ENCODE data around the gene CATSPER1. TPM values are rescaled to one million over a fixed set of nuclear protein-coding genes. Genes with fewer than 3 reads are reported as not detected.
A peak's percentile ranks its signal among the peaks of the same experiment; 100 is the strongest.

The CATSPER1 gene
- total RNA-seq (2014; rRNA removed; shearing (Covaris generic)), result 10.0 and 13.7 TPM in 2 replicates
- 21.6 and 30.2 TPM in 2 replicates for polyA plus RNA-seq (2015; cell fraction: cytosol; rRNA removed)
- 15.3 and 17.8 TPM in 2 replicates for polyA plus RNA-seq (2015; cell fraction: nucleus; rRNA removed)

- no peak for DNase-seq (ENCODE audit: low read depth)
Measured at GRCh38 chr11:66026017-66026529, at the start of gene CATSPER1. TSS of gene CATSPER1 (minus strand) at chr11:66026479. CDS start at chr11:66026379, 100 bp downstream.

DNA sequence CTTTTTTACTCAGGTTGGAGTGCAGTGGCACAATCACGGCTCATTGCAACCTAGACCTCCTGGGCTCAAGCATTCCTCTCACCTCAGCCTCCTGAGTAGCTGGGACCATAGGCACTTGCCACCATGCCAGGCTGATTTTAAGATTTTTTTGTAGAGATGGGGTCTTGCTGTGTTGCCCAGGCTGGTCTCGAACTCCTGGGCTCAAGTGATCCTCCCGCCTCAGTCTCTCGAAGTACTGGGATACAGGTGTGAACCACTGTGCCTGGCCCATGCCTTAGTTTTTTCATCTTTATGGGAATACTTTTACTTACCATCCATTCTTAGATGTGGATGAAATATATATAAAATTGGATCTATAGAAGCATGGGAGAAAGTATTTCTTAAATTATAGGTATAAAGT, 49.0 kb upstream of the CATSPER1 start:
- no peak for DNase-seq (ENCODE audit: low read depth)

DNA sequence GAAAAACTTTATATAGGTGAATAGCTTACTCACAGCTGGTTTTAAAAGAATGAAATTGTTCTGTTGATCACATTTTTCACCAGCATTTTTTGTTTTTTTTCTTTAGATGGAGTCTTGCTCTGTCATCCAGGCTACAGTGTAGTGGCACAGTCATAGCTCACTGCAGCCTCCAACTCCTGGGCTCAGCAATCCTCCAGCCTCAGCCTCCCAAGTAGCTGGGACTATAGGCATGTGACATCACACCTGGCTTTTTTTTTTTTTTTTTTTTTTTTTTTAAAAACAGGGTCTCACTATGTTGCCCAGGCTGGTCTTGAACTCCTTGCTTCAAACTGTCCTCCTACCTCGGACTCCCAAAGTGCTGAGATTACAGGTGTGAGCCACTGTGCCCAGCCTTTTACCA, 47.4 kb upstream of the CATSPER1 start:
- no peak for DNase-seq (ENCODE audit: low read depth)

DNA sequence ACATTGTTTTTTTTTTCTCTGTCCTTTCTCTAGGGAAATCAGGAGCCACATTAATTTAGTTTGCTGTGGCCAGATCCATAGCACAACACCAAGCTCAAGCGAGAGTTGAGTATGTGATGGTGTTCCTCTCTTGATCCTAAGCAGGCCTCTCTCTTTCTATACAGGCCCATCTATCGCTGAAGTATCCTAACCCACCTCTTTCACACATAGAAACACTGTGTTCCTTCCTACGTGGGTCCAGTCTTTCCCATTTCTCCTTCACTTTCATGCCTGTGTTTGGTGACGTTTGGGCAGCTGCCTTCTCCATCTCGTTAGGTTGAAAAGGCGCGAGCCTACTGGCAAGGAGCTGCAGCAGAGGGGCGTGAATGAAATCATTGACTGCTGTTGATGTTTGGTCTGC, 46.2 kb upstream of the CATSPER1 start:
- DNase-seq (ENCODE audit: low read depth), result no peak

GRCh38 chr11:66072081-66072480, 45.8 kb upstream of the CATSPER1 start:
- DNase-seq (ENCODE audit: low read depth), result no peak

GRCh38 chr11:66071381-66071801, 45.1 kb upstream of the CATSPER1 start:
- no peak for DNase-seq (ENCODE audit: low read depth)

- no peak for DNase-seq (ENCODE audit: low read depth)
Measured at GRCh38 chr11:66070604-66071380, 44.5 kb upstream of the CATSPER1 start.

GRCh38 chr11:66069715-66070603, 43.7 kb upstream of the CATSPER1 start, which contains the start of gene PACS1:
TSS of gene PACS1 (plus strand) at chr11:66070272. CDS start at chr11:66070487, 215 bp downstream.
- peak; percentile 56 for DNase-seq (ENCODE audit: low read depth)

- DNase-seq (ENCODE audit: low read depth), result peak; percentile 44
Measured at GRCh38 chr11:66068923-66069714, 42.8 kb upstream of the CATSPER1 start.

DNA sequence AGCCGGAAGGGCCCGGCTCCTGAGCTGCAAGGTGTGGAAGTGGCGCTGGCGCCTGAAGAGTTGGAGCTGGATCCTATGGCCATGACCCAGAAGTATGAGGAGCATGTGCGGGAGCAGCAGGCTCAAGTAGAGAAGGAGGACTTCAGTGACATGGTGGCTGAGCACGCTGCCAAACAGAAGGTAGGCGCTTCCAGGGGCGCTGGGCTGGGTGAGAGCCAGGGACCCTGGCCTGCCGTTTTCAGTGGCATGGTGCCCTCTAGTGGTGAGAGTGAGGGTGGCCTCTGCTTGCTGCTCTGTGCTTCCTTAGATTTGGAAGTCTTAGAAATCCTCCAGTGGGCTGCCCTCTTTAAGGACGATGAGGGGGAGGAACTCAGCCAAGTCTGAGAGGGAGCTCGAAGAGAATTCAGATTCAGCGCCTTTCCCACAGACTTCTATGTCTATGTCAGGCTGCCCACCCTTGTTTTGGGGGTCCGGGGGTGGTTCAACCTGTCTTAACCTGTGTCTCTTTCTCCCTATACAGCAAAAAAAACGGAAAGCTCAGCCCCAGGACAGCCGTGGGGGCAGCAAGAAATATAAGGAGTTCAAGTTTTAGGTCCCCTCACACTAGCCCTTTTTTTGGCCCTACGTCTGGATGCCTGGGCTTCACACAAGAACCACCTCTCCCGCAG, 42.0 kb upstream of the CATSPER1 start:
- peak; percentile 64 for DNase-seq (ENCODE audit: low read depth)

DNA sequence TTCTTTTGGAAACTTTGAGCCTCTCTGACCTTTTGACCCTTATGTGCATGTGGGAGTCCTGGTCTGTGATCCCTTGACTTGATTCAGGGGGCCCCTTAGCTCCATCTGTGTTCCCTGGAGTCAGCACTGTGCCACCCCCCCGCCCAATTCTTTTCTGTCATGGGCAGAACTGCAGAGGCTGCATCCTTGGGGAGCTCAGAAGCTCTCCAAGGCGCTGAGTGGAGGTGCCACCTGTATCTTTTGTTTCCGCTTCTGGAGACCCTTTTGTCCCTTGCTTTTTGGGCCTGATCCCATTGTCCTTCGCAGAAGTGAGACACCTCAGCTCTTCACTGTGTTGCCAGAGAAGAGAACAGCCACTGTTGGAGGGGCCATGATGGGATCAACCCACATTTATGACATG, 41.4 kb upstream of the CATSPER1 start:
- no peak for DNase-seq (ENCODE audit: low read depth)

- no peak for DNase-seq (ENCODE audit: low read depth)
Measured at GRCh38 chr11:66066751-66067150, 40.5 kb upstream of the CATSPER1 start.

DNA sequence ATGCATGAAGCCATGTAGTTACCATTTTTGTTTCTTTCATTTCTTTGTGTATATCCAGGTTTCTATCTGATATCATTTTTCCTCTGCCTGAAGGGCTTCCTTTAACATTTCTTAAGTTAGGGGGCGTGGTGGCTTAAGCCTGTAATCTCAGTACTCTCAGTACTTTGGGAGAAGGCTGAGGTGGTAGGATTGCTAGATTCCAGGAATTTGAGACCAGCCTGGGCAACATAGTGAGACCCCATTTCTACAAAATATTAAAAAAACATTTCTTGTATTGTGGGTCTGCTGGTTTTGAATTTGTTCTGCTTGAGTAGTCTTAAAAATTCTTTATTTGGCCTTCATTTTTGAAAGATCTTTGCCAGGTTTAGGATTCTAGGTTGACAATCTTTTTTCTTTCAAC, 38.3 kb upstream of the CATSPER1 start:
- DNase-seq (ENCODE audit: low read depth), result no peak

GRCh38 chr11:66063900-66064299, 37.6 kb upstream of the CATSPER1 start:
- DNase-seq (ENCODE audit: low read depth), result no peak

DNA sequence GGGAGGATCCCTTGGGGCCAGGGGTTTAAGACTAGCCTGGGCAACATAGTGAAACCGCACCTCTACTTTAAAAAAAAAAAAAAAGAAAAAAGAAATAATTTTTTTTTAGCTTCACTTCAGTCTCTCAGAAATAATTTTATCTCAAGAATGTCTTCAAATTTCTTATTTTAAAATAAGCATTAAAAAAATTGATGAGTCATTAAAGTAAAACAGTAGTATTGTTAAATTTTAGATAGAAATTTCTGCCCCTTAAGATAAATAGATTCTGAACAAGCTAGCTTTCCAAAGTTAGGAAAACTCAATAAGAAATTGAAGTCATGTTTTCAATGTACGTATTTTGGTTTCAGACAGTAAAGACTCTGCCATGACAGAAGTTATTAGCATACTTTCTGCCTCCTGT, 36.1 kb upstream of the CATSPER1 start:
- DNase-seq (ENCODE audit: low read depth), result no peak

GRCh38 chr11:66061268-66061667, 35.0 kb upstream of the CATSPER1 start:
- DNase-seq (ENCODE audit: low read depth), result no peak

- no peak for DNase-seq (ENCODE audit: low read depth)
Measured at GRCh38 chr11:66059966-66060680, 33.8 kb upstream of the CATSPER1 start.

DNA sequence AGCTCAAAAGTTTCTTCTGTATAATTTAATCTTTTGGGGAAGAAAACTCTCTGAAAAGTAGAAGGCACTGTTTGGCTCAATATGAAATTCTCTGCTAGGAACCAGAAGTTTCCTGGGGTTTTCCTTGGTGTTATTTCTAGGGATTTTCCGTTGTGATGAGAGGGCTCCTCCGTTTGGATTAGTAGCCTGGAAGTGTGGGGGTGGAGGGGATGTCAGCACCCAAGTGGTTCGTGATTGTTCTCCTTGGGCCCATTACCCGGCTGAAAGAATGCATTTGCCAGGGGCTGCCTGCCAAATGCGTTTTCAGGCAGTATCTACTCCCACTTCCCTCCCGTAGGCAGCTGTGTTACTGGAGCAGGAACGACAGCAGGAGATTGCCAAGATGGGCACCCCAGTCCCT, 30.2 kb upstream of the CATSPER1 start:
- no peak for DNase-seq (ENCODE audit: low read depth)

- no peak for DNase-seq (ENCODE audit: low read depth)
Measured at GRCh38 chr11:66055021-66055420, 28.7 kb upstream of the CATSPER1 start.

- no peak for DNase-seq (ENCODE audit: low read depth)
Measured at GRCh38 chr11:66052664-66052982, 26.3 kb upstream of the CATSPER1 start.

All from HT1080 (cell line).